Heart right ventricle (tissue), 16 donors: ENCODE results near the gene HNRNPM. TPM values are rescaled to one million over a fixed set of nuclear protein-coding genes. Genes with fewer than 3 reads are reported as not detected.

Experiments
- ATAC-seq, 8 donors: fragments of 200-7000 bp; cut with Tn5 transposase; one replicate each; pipeline ENCODE4 v1.9.1; 2020; ENCODE audit warnings: mild to moderate bottlenecking in 8 of 8, moderate library complexity in 8 of 8, moderate number of reproducible peaks in 1 of 8
- DNase-seq, 2 donors: peaks; one replicate each; pipeline ENCODE4 v3.0.0-alpha.2; 2020
- H3K27ac ChIP-seq, 10 donors: fragments of 200-600 bp; sonication (generic) in 2 of 10; one replicate each; pipeline versions ENCODE4 v1.5.0 to v1.8.0; 2020 to 2022; ENCODE audit warnings: mild to moderate bottlenecking in 3 of 10
- H3K27me3 ChIP-seq, 7 donors: fragments of 200-600 bp; one replicate each; pipeline ENCODE4 v1.8.0; 2021 to 2022; ENCODE audit warnings: mild to moderate bottlenecking in 2 of 7
- H3K36me3 ChIP-seq, 9 donors: fragments of 200-600 bp; sonication (generic) in 1 of 9; one replicate each; pipeline versions ENCODE4 v1.5.0 to v1.8.0; 2020 to 2022; ENCODE audit warnings: mild to moderate bottlenecking in 2 of 9
- H3K4me1 ChIP-seq, 9 donors: fragments of 200-600 bp; sonication (generic) in 1 of 9; one replicate each; pipeline versions ENCODE4 v1.5.0 to v1.8.0; 2020 to 2022; ENCODE audit warnings: mild to moderate bottlenecking in 4 of 9
- H3K4me3 ChIP-seq, 10 donors: fragments of 200-600 bp; sonication (generic) in 2 of 10; one replicate each; pipeline versions ENCODE4 v1.5.0 to v1.8.0; 2020 to 2022; ENCODE audit warnings: mild to moderate bottlenecking in 7 of 10, moderate library complexity in 2 of 10
- H3K9me3 ChIP-seq, 11 donors: fragments of 200-600 bp in 10 of 11; sonication (generic) in 2 of 11; one replicate each; pipeline versions ENCODE4 v1.5.0 to v1.8.0; 2013 to 2022; ENCODE audit warnings: mild to moderate bottlenecking in 2 of 11, control low read depth in 1 of 11, moderate library complexity in 1 of 11
- WGBS, 2 donors: extraction: QIAGEN DNeasy Blood & Tissue Kit; methylation state at CpG; one replicate each; pipeline ENCODE4 v1.1.7; 2013; ENCODE audit warnings: inconsistent platforms in 1 of 2; 5-methylcytosine and 5-hydroxymethylcytosine counted together
- intact Hi-C, 10 donors: fragments of 100-400 bp; cut with DNase I; formaldehyde crosslinking; loops; one replicate each; pipeline versions ENCODE4 v1.11.1 to v1.14.2; 2022
- polyA plus RNA-seq, 2 donors: library from polyadenylated mRNA; stranded (reverse); fragments of 200-250 nt; gene quantifications; one replicate each; pipeline ENCODE4 v1.2.3, GENCODE V29; 2013
- total RNA-seq, 10 donors: library from RNA; stranded (reverse); fragmentation: NEBNext Ultra II Directional in 3 of 10; extraction: Animal tissue kit (Norgen Biotek cat#: 25700) in 3 of 10; gene quantifications; one replicate each; pipeline versions ENCODE4 v1.2.1 to v1.2.4, GENCODE V29; 2021 to 2023
- TF ChIP-seq, protein P1 (sequence below), 9 donors: fragments of 200-600 bp; sonication (generic) in 2 of 9; IDR thresholded peaks; one replicate each; pipeline versions ENCODE4 v1.5.0 to v1.8.0; 2021 to 2022; ENCODE audit warnings: antibody characterized with exemption in 9 of 9, mild to moderate bottlenecking in 5 of 9, moderate library complexity in 1 of 9
- donor health status: Arrhythmogenic right ventricular cardiomyopathy.
- donor health status: ischemic (EF 13 %, LVEDD 7.1; RV severe dilation, severe dysfunction).
- donor health status: healthy with polysubstance abuse.
- donor health status: DM: no; HTN: yes; CAD: no.
- donor health status: DM: no; HTN: no; CAD: no.
- donor health status: ischemic (EF 25% LVEDD 6.9; RV normal size, moderate dysfunction).
- donor health status: ischemic (EF 25% LVEDD 5.7; RV mildly dilated, moderate dysfunction).
- donor health status: healthy.
- donor health status: DM: yes; HTN: yes; CAD: no.
- donor health status: Ischemic cardiomyopathy.
- donor health status: ischemic (EF 35%, LVEDD 5.7; RV mildly dilated, moderate dysfunction).
- donor health status: nonischemic (EF 11% LVEDD 7.7; RV severe dilation, severe dysfunction).
- donor health status: DM: yes; HTN: yes; CAD: no.
- donor health status: PGD.
- donor health status: ischemic (EF 29% LVEDD 5.4; RV normal size, mild dysfunction).
- donor health status: nonischemic (EF 23%, LVEDD 6.1; RV moderate dilation, normal function).

Gene HNRNPM
- total and polyA plus RNA-seq, 12 donors: 48.5 to 127 (median 93.9) TPM

DNA sequence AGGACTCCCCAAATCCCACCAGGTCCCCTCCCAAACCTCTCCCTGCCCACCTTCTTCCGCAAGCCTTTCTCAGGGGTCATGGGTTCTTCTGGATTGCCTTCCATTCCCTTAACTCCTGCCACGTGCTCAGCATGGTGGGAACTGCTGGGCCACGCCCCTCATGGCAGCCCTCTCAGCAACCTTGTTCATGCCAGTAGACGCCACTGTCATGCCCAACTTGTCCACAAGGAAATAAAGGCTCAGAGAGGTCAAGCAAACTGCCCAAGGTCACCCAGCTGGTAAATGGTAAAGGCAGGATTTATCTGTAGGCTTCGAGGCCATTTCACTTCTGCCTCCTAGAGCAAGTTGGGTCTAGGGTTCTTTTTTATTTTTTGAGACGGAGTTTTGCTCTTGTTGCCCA is 46.8 kb downstream of the HNRNPM start:
- ATAC-seq: no peak
- no peak for DNase-seq
- no peaks in the 10 kb centered on the region for H3K27me3 ChIP-seq
- H3K27ac ChIP-seq: no peak overlapping the region
- WGBS, 2 donors: 89 to 90% methylated on average over 6 of the region's 6 CpGs
- TF ChIP-seq, protein P1, sequence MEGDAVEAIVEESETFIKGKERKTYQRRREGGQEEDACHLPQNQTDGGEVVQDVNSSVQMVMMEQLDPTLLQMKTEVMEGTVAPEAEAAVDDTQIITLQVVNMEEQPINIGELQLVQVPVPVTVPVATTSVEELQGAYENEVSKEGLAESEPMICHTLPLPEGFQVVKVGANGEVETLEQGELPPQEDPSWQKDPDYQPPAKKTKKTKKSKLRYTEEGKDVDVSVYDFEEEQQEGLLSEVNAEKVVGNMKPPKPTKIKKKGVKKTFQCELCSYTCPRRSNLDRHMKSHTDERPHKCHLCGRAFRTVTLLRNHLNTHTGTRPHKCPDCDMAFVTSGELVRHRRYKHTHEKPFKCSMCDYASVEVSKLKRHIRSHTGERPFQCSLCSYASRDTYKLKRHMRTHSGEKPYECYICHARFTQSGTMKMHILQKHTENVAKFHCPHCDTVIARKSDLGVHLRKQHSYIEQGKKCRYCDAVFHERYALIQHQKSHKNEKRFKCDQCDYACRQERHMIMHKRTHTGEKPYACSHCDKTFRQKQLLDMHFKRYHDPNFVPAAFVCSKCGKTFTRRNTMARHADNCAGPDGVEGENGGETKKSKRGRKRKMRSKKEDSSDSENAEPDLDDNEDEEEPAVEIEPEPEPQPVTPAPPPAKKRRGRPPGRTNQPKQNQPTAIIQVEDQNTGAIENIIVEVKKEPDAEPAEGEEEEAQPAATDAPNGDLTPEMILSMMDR (IDR thresholded peaks at IDR 0.05): peak in 1 of 9 donors; percentile 16
- H3K4me1 ChIP-seq: peaks cover 0 to 42% (median 0%) of the 10 kb centered on the region in 9 donors
- H3K9me3 ChIP-seq: no peaks in the 10 kb centered on the region
- peaks cover 0 to 43% (median 25%) of the 10 kb centered on the region in 9 donors for H3K36me3 ChIP-seq
- H3K4me3 ChIP-seq: no peak overlapping the region
- intact Hi-C loops: no loop called here

DNA sequence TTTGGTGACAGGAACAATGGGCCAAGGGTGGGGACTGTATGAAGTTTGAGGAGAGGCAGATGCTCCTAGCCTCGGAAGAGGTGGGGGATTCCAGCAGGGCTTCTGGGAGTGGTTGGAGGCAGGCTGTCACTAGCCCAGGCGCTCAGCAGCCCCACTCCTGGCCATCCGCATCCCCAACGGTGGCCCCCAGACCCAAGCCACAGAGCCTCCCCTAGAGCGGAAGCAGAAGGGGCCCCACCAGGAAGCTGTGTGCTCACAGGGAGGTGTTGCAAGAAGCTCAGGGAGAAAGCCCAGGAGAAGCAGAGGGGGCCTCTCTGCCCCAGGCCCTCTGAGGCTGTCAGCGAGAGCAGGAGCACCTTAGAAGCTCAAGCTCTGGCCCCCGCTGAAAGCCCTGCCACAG is 49.4 kb downstream of the HNRNPM start:
- WGBS, 2 donors: 66 to 75% methylated on average over 7 of the region's 7 CpGs

DNA sequence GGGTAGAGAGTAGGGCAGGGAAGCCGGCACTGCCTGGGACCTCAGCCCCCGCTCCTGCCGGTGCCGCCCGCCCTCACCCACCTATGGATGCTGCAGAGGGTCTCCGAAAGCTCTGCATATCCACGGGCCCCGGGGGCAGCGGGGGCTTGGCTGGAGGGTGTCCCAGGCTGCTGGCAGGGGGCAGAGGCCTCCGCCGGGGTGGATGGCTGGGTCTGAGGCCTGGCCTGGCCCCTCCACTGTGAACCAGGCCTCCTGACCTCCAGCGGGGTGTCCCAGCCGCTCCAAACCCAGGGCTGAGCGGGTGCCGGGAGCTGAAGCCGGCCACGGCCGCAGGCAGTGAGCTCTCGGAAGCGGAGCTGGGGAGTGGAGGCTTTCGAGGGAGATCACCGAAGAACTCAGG is 53.5 kb downstream of the HNRNPM start:
- DNase-seq (no peak), ATAC-seq (peak in 1 of 8 donors; percentile 15)
- intact Hi-C loops: no loop called here
- Histone ChIP-seq H3K27me3 (no peaks in the 10 kb centered on the region), H3K36me3 (no peaks in the 10 kb centered on the region), H3K27ac (no peak overlapping the region), H3K9me3 (no peaks in the 10 kb centered on the region), H3K4me3 (no peak overlapping the region), H3K4me1 (peaks cover 0 to 45% (median 0%) of the 10 kb centered on the region in 9 donors)
- TF ChIP-seq, protein P1 (IDR thresholded peaks at IDR 0.05): no peak
- 82 to 86% methylated on average over 22 of the region's 22 CpGs for WGBS, 2 donors

More for the DNA sequence above, 49.4 kb downstream of the HNRNPM start:
- ATAC-seq (peak in 1 of 8 donors; percentile 26), DNase-seq (no peak)
- H3K4me1 ChIP-seq: peaks cover 0 to 16% (median 0%) of the 10 kb centered on the region in 9 donors
- H3K4me3 ChIP-seq: no peak overlapping the region
- peak overlapping the region in 1 of 10 donors; percentile 69 for H3K27ac ChIP-seq
- intact Hi-C loops: no loop called here
- H3K27me3 ChIP-seq: no peaks in the 10 kb centered on the region
- H3K9me3 ChIP-seq: no peaks in the 10 kb centered on the region
- H3K36me3 ChIP-seq: peaks cover 0 to 18% (median under 1%) of the 10 kb centered on the region in 9 donors
- TF ChIP-seq, protein P1 (IDR thresholded peaks at IDR 0.05): no peak

DNA sequence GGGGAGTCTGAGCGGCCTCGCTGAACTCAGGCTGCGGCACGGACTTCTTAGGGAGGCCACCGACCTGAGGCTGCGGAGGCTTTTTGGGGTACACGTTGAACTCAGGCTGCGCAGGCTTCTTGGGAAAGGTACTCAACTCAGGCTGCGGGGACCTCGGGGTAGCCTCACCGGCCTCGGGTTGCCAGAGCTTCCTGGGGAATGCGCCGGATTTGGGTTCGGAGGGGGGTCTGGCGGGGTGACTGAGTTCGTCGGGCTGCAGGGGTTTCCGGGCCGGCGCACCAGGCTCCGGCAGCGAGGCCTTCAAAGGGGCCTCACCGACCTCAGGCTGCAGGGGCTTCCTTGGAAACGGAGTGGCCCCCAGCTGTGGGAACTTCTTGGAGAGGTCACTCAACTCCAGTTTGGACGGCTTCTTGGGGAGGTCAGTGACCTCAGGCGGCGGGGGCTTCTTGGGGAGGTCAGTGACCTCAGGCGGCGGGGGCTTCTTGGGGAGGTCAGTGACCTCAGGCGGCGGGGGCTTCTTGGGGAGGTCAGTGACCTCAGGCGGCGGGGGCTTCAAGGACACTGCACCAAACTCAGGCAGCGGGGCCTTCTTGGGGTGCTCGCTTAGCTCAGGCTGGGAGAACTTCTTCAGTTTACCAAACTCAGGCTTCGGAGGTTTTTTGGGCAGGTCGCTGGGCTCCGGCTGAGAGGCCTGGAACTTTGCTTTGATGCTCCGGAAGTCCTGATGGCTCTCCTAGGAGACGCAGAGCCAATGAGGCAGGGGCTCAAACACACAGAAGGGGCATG is 54.5 kb downstream of the HNRNPM start:
- no peak for DNase-seq
- WGBS, 2 donors: 87 to 91% methylated on average over 41 of the region's 41 CpGs
- Histone ChIP-seq H3K36me3 (no peaks in the 10 kb centered on the region), H3K9me3 (no peaks in the 10 kb centered on the region), H3K27ac (peak overlapping the region in 1 of 10 donors; percentile 79), H3K4me1 (peaks cover 0 to 51% (median 0%) of the 10 kb centered on the region in 9 donors), H3K27me3 (no peaks in the 10 kb centered on the region), H3K4me3 (no peak overlapping the region)
- ATAC-seq: no peak
- TF ChIP-seq, protein P1 (IDR thresholded peaks at IDR 0.05): no peak
- intact Hi-C loops: no loop called here
